ENCODE data around the gene SSR3.

Gene SSR3

DNA sequence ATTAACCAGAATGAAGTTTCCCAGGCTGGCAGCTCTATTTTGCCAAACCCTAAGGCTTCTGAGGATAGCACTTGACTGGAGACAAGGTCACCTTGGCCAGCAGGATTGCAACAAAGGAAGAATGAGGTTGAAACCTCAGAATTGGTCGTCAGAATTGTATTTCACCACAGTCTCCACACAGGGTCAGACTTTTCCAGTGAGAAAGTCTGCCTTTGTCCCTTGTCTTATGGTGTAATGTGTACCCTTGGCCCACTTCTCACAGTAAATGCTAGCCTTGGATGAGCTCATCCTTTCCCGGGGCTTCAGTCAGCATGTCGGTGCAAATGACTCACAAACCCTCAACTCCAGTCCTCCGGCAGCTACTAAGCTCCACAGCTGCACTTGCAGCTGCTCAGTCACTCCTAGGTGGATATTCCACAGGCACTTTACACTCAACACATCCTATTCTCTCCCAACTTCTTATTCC, 19.7 kb downstream of the SSR3 start:
- DNase-seq, result peak; percentile 86 to 92

DNA sequence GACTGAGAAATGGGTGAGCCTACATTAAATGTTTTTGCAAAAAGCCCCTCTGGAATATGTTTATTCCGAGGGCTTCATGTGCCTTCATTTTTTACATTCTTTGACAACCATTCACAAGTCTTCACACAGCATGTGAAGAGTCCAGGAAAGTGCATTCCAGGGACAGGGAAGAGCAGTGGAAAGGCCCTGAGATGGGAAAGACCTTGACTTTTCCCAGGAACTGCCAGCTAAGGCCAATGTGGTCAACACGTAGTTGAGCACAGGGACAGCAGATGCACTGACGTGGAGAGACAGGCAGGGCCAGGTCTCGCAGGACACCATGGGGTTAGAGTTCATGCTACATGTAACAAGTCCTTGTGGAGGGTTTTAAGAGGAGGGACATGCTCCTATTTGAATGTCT, 21.7 kb downstream of the SSR3 start:
- DNase-seq, result no peak

- DNase-seq, result no peak
These were observed 22.2 kb downstream of the SSR3 start for GRCh38 chr3:156532730-156533129.

DNA sequence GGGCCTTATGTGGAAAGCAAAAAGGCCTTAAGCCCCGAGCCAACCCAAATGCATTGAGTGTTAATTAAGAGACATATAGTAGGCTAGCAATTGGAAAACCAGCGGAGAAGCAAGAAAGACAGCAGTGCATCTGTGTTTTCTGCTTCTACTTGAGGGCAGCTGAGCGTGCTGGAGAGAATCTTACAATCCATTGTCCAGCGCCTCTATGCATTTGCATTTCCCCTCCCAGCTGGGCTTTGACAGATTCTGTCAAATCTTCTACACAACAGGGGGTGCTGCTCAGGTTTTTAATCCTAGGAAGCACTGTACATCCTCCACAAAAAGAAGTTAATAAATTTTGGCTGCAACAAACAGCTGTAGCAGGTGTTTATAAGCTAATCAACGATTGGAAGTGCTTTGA, 23.9 kb downstream of the SSR3 start:
- no peak for DNase-seq

DNA sequence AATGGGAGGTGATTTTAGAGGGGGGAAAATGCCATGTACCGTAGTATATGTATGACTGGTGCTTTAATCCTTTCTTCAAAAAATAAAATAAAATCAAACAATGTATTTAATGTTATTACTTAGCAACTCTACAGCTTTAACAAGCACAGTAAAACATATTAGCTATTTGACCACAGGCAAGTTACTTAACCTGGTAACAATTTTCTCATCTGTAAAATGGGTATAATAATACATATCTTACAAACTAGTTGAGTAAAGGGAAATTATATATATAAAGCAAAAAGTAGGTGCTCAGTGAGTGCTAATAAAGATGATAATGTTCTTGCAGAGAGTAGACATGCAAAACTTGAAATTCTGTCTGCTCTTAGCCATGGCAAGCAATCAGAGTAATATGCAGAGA, 27.9 kb downstream of the SSR3 start:
- no peak for DNase-seq

GRCh38 chr3:156525808-156526207, 29.1 kb downstream of the SSR3 start:
- DNase-seq, result no peak

GRCh38 chr3:156522673-156523072, 32.2 kb downstream of the SSR3 start:
- no peak for DNase-seq

GRCh38 chr3:156519758-156520162, 35.2 kb downstream of the SSR3 start:
- no peak for DNase-seq

DNA sequence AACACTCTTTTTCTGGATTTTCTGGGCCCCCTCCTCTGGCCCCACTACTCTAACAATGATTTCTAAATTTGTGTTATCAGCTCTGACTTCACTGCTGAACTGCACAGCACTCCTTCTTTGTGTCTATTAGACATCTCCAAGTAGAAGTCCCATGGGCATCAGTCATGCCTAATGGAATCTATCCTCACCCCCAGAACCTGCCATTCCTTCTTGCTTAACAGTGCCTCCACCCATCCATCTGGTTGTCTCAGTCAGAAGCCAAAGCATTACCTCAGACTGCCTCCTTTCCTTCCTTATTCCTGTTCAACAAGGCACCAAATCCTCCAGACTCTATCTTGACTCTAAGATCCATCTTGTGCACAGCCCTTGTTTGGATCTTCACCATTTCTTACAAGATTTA, 36.2 kb downstream of the SSR3 start:
- peak in 1 of 2 donors; percentile 6 for DNase-seq

GRCh38 chr3:156516961-156517360, 38.0 kb downstream of the SSR3 start:
- DNase-seq, result peak; percentile 46 to 64

- DNase-seq, result no peak
These were observed 38.6 kb downstream of the SSR3 start for GRCh38 chr3:156516284-156516683.

DNA sequence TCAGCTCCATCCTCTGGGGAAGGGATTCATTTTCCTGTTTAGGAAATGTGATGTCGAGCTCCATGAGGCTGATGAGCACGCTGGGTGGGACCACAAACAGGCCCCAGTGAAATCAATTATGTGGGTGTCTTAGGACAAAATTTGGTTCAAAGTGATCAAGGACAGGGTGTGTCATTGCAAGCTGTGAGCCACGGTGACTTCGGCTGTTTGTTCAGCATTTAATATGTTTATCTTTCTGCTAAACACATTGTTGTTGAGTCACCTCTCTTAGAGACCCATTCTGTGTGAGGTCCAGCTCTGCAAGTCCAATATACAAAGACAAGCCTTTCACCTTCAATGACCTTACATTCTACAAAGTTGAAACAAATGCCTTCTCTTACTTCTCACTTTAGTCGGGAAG, 41.3 kb downstream of the SSR3 start:
- DNase-seq, result no peak

- DNase-seq, result no peak
These were observed 42.8 kb downstream of the SSR3 start for GRCh38 chr3:156511987-156512677.

GRCh38 chr3:156509189-156510174, 45.4 kb downstream of the SSR3 start:
- DNase-seq, result peak; percentile 35 to 65

GRCh38 chr3:156507285-156507684, 47.6 kb downstream of the SSR3 start:
- DNase-seq, result no peak

GRCh38 chr3:156498307-156498706, 56.6 kb downstream of the SSR3 start:
- DNase-seq, result no peak

- no peak for DNase-seq
These were observed 57.6 kb downstream of the SSR3 start for GRCh38 chr3:156497326-156497725.

- DNase-seq, result no peak
These were observed 59.1 kb downstream of the SSR3 start for GRCh38 chr3:156495816-156496215.

DNA sequence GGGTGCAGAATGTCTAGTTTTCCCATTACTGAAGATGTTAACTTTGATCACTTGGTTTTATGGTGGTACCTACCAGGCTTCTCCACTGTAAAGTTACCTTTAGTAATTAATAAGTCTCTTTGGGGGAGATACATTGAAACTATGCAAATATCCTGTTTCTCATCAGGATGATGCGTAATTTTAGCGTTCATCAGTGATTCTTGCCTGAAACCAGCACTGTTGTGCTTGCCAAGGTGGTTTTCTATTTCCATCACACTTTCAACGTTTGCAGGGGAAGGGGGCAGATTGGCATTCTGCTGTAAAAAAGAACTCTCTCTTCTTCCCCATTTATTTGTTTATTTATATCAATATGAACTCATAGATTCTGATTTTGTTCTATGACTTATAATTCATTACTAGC, 61.0 kb downstream of the SSR3 start:
- no peak for DNase-seq

- DNase-seq, result no peak
These were observed 62.1 kb downstream of the SSR3 start for GRCh38 chr3:156492801-156493261.

GRCh38 chr3:156491192-156491591, 63.7 kb downstream of the SSR3 start:
- no peak for DNase-seq
